HepG2 (cell line): ENCODE measurements around the gene HSD11B2. TPM values are rescaled to one million over a fixed set of nuclear protein-coding genes. Genes with fewer than 3 reads are reported as not detected.

Experiments
- ATAC-seq: fragments of 200-7000 bp; cut with Tn5 transposase; 3 replicates; pipeline ENCODE4 v1.9.1; 2020; ENCODE audit warnings: mild to moderate bottlenecking, moderate library complexity
- BruUV-seq: library from RNA; stranded (reverse); fragments of 400-500 nt; replicated peaks from 2 replicates; lab custom pipeline; 2021; lab: Mats Ljungman, UMichigan
- CTCF ChIA-PET: fragments of 300-600 bp; formaldehyde crosslinking; extraction: SDS; loops from one replicate; lab custom pipeline; 2021; ENCODE audit warnings: low total read pairs, inconsistent platforms, low intra/inter-chr PET ratio; lab: Yijun Ruan, JAX
- POLR2A ChIA-PET: fragments of 350-600 bp; sonication (Branson Sonifier 250); formaldehyde crosslinking; loops from one replicate; lab custom pipeline; 2020; ENCODE audit warnings: antibody characterized with exemption, inconsistent platforms; lab: Yijun Ruan, JAX
- DNase-seq: peaks from one replicate; pipeline ENCODE4 v3.0.0-alpha.2; 2015; ENCODE audit warnings: low spot score
- FAIRE-seq: peaks from 3 replicates; lab custom pipeline; 2011; peaks lifted over from hg19 to GRCh38; lab: Jason Lieb, UNC
- H2AFZ ChIP-seq: one replicate; pipeline ENCODE4 v1.6.1; 2011; ENCODE audit warnings: low read length, inconsistent platforms
- H3K27ac ChIP-seq: fragments of 300-600 bp; 3 replicates; pipeline ENCODE4 v1.8.0; 2011; ENCODE audit warnings: mixed run types, mild to moderate bottlenecking, mixed read lengths, low read length, inconsistent platforms; ENCODE audit not compliant: insufficient read depth; ENCODE audit errors: extremely low read length
- H3K27me3 ChIP-seq, 2 experiments: fragments of 200-600 bp in 1 of 2; 2 replicates in 1 of 2; 3 replicates in 1 of 2; pipeline versions ENCODE4 v1.6.0 to v1.8.0; 2011; ENCODE audit warnings: low read length in 2 of 2, mild to moderate bottlenecking in 2 of 2, moderate library complexity in 2 of 2, inconsistent platforms in 1 of 2; ENCODE audit not compliant: insufficient read depth in 2 of 2, control insufficient read depth in 1 of 2
- H3K36me3 ChIP-seq, 2 experiments: fragments of 200-600 bp in 1 of 2; replicated peaks in 1 of 2; 2 replicates in 1 of 2; 3 replicates in 1 of 2; pipeline versions ENCODE4 v1.5.1 to v1.8.0; 2011; ENCODE audit warnings: low read length in 2 of 2, inconsistent platforms in 1 of 2; ENCODE audit not compliant: insufficient read depth in 2 of 2, control insufficient read depth in 1 of 2
- H3K4me1 ChIP-seq: 2 replicates; pipeline ENCODE4 v1.5.1; 2012; ENCODE audit warnings: low read length, inconsistent platforms; ENCODE audit not compliant: insufficient read depth
- H3K4me2 ChIP-seq: 2 replicates; pipeline ENCODE4 v1.6.0; 2011; ENCODE audit warnings: low read depth, low read length, inconsistent platforms
- H3K4me3 ChIP-seq, 3 experiments: fragments of 200-600 bp in 1 of 3; sonication (generic), shearing (Covaris generic) in 1 of 3; replicated peaks in 1 of 3; 2 replicates each; pipeline ENCODE4 v1.5.1; 2011 to 2016; ENCODE audit warnings: low read length in 3 of 3, inconsistent platforms in 2 of 3, low read depth in 2 of 3, mild to moderate bottlenecking in 2 of 3, control low read depth in 1 of 3, mixed read lengths in 1 of 3; ENCODE audit not compliant: insufficient read depth in 1 of 3
- H3K79me2 ChIP-seq: one replicate; pipeline ENCODE4 v1.6.1; 2011; ENCODE audit warnings: low read length, inconsistent platforms; ENCODE audit not compliant: insufficient read depth
- H3K9ac ChIP-seq: 2 replicates; pipeline ENCODE4 v1.6.0; 2011; ENCODE audit warnings: mild to moderate bottlenecking, low read depth, low read length, inconsistent platforms; ENCODE audit not compliant: insufficient read depth
- H3K9me3 ChIP-seq: 2 replicates; pipeline ENCODE4 v1.5.1; 2012; ENCODE audit warnings: mild to moderate bottlenecking, low read length
- H4K20me1 ChIP-seq: 2 replicates; pipeline ENCODE4 v1.6.0; 2011; ENCODE audit warnings: inconsistent platforms, mild to moderate bottlenecking, low read length, moderate library complexity; ENCODE audit not compliant: insufficient read depth
- CCDC6 ChIP-seq: sonication (generic); formaldehyde crosslinking; IDR thresholded peaks from 2 replicates; pipeline ENCODE4 v1.8.1; 2022; ENCODE audit warnings: mild to moderate bottlenecking, missing genetic modification reagents, moderate library complexity
- GTF3A ChIP-seq: sonication (generic); formaldehyde crosslinking; conservative IDR thresholded peaks from 2 replicates; pipeline ENCODE4 v1.4.0; 2020; ENCODE audit warnings: mild to moderate bottlenecking, missing genetic modification reagents
- WIZ ChIP-seq: sonication (generic); formaldehyde crosslinking; IDR thresholded peaks from 2 replicates; pipeline ENCODE4 v1.5.1; 2020; ENCODE audit warnings: mild to moderate bottlenecking, missing genetic modification reagents
- ZEB1 ChIP-seq: IDR thresholded peaks from 2 replicates; pipeline ENCODE4 v1.6.1; 2012; ENCODE audit warnings: mild to moderate bottlenecking, low read depth, inconsistent platforms; ENCODE audit not compliant: insufficient replicate concordance
- ZNF234 ChIP-seq: sonication (generic); formaldehyde crosslinking; conservative IDR thresholded peaks from 2 replicates; pipeline ENCODE4 v1.5.1; 2020; ENCODE audit warnings: mild to moderate bottlenecking, missing genetic modification reagents
- ZNF251 ChIP-seq: sonication (generic); formaldehyde crosslinking; IDR thresholded peaks from 2 replicates; pipeline ENCODE4 v1.9.0; 2021; ENCODE audit warnings: mild to moderate bottlenecking, missing genetic modification reagents
- ZNF253 ChIP-seq: sonication (generic); formaldehyde crosslinking; IDR thresholded peaks from 2 replicates; pipeline ENCODE4 v1.8.0; 2022; ENCODE audit warnings: mild to moderate bottlenecking, missing genetic modification reagents, borderline replicate concordance
- ZNF383 ChIP-seq: sonication (generic); formaldehyde crosslinking; IDR thresholded peaks from 2 replicates; pipeline ENCODE4 v1.4.0; 2020; ENCODE audit warnings: missing genetic modification reagents, mild to moderate bottlenecking, borderline replicate concordance
- ZNF557 ChIP-seq: sonication (generic); formaldehyde crosslinking; IDR thresholded peaks from 2 replicates; pipeline ENCODE4 v1.4.0; 2020; ENCODE audit warnings: missing genetic modification reagents
- WGBS: methylation state at CpG from one replicate; pipeline ENCODE4 v1.1.6; 2017; ENCODE audit warnings: low lambda C conversion rate; 5-methylcytosine and 5-hydroxymethylcytosine counted together
- in situ Hi-C: cut with HindIII; loops from 2 replicates; pipeline ENCODE4 v1.10.0; 2017; ENCODE audit warnings: low pct_unique_long_range_greater_than_20kb; ENCODE audit not compliant: extremely low pct_ligation_motif_present
- intact Hi-C: fragments of 100-400 bp; cut with micrococcal nuclease; formaldehyde crosslinking; loops from one replicate; pipeline ENCODE4 v1.10.0; 2022; ENCODE audit not compliant: unreplicated experiment
- polyA plus RNA-seq, 8 experiments: library from polyadenylated mRNA; depleted of rRNA in 3 of 8; stranded (reverse) in 7 of 8; unstranded in 1 of 8; fragments of >200 nt; fragmentation: Illumina TruSeq in 4 of 8; extraction: Trizol in 4 of 8; gene quantifications; 2 replicates each; pipeline versions ENCODE4 v1.2.1 to v1.2.3, GENCODE V29; 2011 to 2016; ENCODE audit warnings: low read depth in 4 of 8, missing spikeins in 1 of 8, mixed read lengths in 1 of 8; ENCODE audit not compliant: insufficient read depth in 1 of 8
- total RNA-seq, 5 experiments: library from RNA; depleted of rRNA; stranded (reverse); fragments of >200 nt; fragmentation: Illumina TruSeq; extraction: Trizol; gene quantifications; 2 replicates each; pipeline ENCODE4 v1.2.3, GENCODE V29; 2016; ENCODE audit warnings: low read depth in 1 of 5
- TF ChIP-seq, protein P1 (sequence below): sonication (generic); formaldehyde crosslinking; IDR thresholded peaks from 2 replicates; pipeline ENCODE4 v1.4.0; 2020; ENCODE audit warnings: missing genetic modification reagents
- TF ChIP-seq, protein P2 (sequence below), 2 experiments: sonication (generic) in 1 of 2; formaldehyde crosslinking in 1 of 2; IDR thresholded peaks; 2 replicates each; pipeline versions ENCODE4 v1.4.0 to v1.6.1; 2016 to 2020; ENCODE audit warnings: borderline replicate concordance in 1 of 2, low read depth in 1 of 2, mild to moderate bottlenecking in 1 of 2, missing genetic modification reagents in 1 of 2
- TF ChIP-seq, protein P3 (sequence below): sonication (generic); formaldehyde crosslinking; IDR thresholded peaks from 2 replicates; pipeline ENCODE4 v1.4.0; 2020; ENCODE audit warnings: mild to moderate bottlenecking, missing genetic modification reagents
- TF ChIP-seq, protein P4 (sequence below): fragments of 450-650 bp; IDR thresholded peaks from 2 replicates; pipeline ENCODE4 v1.6.1; 2017

HSD11B2 gene
- total and polyA plus RNA-seq, 2 of the 13 experiments (the other 11 are each of a cell fraction or from before 2014, with no cell fraction given), result 8.9 to 13.6 TPM

DNA sequence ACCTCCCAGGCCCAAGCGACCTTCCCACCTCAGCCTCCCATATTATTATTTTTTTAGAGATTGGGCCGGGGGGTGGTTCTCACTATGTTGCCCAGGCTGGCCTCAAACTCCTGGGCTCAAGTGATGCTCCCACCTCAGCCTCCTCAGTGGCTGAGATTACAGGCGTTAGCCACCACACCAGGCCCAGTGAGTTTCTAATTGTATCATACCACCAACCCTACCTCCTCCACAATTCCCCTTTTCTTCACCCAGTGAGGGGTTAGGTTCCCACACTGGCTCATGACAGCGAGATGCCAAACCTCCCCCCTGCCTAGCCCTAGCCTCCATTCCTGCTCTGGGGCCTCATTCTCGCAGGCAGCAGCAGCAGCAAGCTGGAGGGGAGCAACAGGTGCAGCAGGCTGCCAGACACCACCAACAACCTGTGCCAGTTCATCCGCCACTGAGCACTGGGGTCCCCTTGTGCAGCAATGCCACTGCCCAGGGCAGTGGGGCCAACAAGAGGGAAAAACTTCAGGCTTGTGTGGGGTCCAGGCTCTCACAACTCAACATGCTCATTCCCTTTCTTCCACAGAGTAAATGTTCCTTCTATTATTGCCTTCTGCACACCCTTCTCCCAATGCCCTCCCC, 41.0 kb downstream of the HSD11B2 start:
- no peaks in the 10 kb centered on the region for H3K4me1 ChIP-seq
- H3K27me3 ChIP-seq, result no peaks in the 10 kb centered on the region
- in situ Hi-C loops, result no loop called here
- TF ChIP-seq, protein P1, sequence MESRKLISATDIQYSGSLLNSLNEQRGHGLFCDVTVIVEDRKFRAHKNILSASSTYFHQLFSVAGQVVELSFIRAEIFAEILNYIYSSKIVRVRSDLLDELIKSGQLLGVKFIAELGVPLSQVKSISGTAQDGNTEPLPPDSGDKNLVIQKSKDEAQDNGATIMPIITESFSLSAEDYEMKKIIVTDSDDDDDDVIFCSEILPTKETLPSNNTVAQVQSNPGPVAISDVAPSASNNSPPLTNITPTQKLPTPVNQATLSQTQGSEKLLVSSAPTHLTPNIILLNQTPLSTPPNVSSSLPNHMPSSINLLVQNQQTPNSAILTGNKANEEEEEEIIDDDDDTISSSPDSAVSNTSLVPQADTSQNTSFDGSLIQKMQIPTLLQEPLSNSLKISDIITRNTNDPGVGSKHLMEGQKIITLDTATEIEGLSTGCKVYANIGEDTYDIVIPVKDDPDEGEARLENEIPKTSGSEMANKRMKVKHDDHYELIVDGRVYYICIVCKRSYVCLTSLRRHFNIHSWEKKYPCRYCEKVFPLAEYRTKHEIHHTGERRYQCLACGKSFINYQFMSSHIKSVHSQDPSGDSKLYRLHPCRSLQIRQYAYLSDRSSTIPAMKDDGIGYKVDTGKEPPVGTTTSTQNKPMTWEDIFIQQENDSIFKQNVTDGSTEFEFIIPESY (CRISPR knock-in tag), result no peak
- TF ChIP-seq GTF3A (CRISPR knock-in tag) (no peak), ZNF251 (no peak), WIZ (CRISPR knock-in tag) (no peak), ZNF234 (CRISPR knock-in tag) (no peak), ZNF383 (CRISPR knock-in tag) (no peak), CCDC6 (no peak), ZNF557 (CRISPR knock-in tag) (no peak), ZNF253 (CRISPR knock-in tag) (no peak), ZEB1 (no peak)
- TF ChIP-seq, protein P2, sequence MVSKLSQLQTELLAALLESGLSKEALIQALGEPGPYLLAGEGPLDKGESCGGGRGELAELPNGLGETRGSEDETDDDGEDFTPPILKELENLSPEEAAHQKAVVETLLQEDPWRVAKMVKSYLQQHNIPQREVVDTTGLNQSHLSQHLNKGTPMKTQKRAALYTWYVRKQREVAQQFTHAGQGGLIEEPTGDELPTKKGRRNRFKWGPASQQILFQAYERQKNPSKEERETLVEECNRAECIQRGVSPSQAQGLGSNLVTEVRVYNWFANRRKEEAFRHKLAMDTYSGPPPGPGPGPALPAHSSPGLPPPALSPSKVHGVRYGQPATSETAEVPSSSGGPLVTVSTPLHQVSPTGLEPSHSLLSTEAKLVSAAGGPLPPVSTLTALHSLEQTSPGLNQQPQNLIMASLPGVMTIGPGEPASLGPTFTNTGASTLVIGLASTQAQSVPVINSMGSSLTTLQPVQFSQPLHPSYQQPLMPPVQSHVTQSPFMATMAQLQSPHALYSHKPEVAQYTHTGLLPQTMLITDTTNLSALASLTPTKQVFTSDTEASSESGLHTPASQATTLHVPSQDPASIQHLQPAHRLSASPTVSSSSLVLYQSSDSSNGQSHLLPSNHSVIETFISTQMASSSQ (IDR thresholded peaks at IDR 0.05; ENCODE audit: low read depth), result no peak
- TF ChIP-seq, protein P2 (CRISPR knock-in tag; IDR thresholded peaks at IDR 0.05; ENCODE audit: borderline replicate concordance), result no peak
- TF ChIP-seq, protein P3, sequence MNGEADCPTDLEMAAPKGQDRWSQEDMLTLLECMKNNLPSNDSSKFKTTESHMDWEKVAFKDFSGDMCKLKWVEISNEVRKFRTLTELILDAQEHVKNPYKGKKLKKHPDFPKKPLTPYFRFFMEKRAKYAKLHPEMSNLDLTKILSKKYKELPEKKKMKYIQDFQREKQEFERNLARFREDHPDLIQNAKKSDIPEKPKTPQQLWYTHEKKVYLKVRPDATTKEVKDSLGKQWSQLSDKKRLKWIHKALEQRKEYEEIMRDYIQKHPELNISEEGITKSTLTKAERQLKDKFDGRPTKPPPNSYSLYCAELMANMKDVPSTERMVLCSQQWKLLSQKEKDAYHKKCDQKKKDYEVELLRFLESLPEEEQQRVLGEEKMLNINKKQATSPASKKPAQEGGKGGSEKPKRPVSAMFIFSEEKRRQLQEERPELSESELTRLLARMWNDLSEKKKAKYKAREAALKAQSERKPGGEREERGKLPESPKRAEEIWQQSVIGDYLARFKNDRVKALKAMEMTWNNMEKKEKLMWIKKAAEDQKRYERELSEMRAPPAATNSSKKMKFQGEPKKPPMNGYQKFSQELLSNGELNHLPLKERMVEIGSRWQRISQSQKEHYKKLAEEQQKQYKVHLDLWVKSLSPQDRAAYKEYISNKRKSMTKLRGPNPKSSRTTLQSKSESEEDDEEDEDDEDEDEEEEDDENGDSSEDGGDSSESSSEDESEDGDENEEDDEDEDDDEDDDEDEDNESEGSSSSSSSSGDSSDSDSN (CRISPR knock-in tag), result no peak
- TF ChIP-seq, protein P4, sequence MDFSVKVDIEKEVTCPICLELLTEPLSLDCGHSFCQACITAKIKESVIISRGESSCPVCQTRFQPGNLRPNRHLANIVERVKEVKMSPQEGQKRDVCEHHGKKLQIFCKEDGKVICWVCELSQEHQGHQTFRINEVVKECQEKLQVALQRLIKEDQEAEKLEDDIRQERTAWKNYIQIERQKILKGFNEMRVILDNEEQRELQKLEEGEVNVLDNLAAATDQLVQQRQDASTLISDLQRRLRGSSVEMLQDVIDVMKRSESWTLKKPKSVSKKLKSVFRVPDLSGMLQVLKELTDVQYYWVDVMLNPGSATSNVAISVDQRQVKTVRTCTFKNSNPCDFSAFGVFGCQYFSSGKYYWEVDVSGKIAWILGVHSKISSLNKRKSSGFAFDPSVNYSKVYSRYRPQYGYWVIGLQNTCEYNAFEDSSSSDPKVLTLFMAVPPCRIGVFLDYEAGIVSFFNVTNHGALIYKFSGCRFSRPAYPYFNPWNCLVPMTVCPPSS, result no peak
- TF ChIP-seq, all 625 proteins: peak for 0
- ChIA-PET CTCF (no interaction called here), POLR2A (no interaction called here)
- no peak for DNase-seq
- Histone ChIP-seq H3K4me2 (no peak overlapping the region), H4K20me1 (no peaks in the 10 kb centered on the region; the same call in 1 of the 2 replicates), H3K27ac (no peak overlapping the region), H3K36me3 (peaks cover 2 to 8% of the 10 kb centered on the region in 2 experiments; a peak in 4 of 5 replicates), H3K79me2 (peaks cover 32% of the 10 kb centered on the region), H3K9me3 (no peaks in the 10 kb centered on the region), H2AFZ (no peak overlapping the region), H3K4me3 (no peak overlapping the region), H3K9ac (no peak overlapping the region)
- ATAC-seq, result no peak; the same call in 2 of the 3 replicates
- no TSS peak for BruUV-seq
- FAIRE-seq, result no peak
- 97% methylated on average over 6 of the region's 6 CpGs for WGBS
- intact Hi-C loops, result no loop called here
